Fibroblast of lung (primary cell): ENCODE results near the gene PIK3AP1. TPM values are rescaled to one million over a fixed set of nuclear protein-coding genes. Genes with fewer than 3 reads are reported as not detected.

Experiments used
- DNase-seq, 2 donors: peaks; one replicate each; pipeline versions ENCODE4 v3.0.0 to v3.0.0-alpha.2; 2010; ENCODE audit warnings: low read depth in 2 of 2
- H2AFZ ChIP-seq: 2 replicates; pipeline ENCODE4 v1.5.1; 2012; ENCODE audit warnings: low read length, control low read depth, inconsistent platforms
- H3K27ac ChIP-seq: 2 replicates; pipeline ENCODE4 v1.5.1; 2011; ENCODE audit warnings: low read length, control low read depth; ENCODE audit not compliant: insufficient read depth
- H3K27me3 ChIP-seq: 2 replicates; pipeline ENCODE4 v1.5.1; 2011; ENCODE audit warnings: mild to moderate bottlenecking, low read length; ENCODE audit not compliant: control insufficient read depth, insufficient read depth
- H3K36me3 ChIP-seq: 2 replicates; pipeline ENCODE4 v1.5.1; 2011; ENCODE audit warnings: low read length; ENCODE audit not compliant: control insufficient read depth, insufficient read depth
- H3K4me1 ChIP-seq: 2 replicates; pipeline ENCODE4 v1.5.1; 2011; ENCODE audit warnings: low read length; ENCODE audit not compliant: control insufficient read depth, insufficient read depth; ENCODE audit errors: extremely low read depth
- H3K4me2 ChIP-seq: 2 replicates; pipeline ENCODE4 v1.5.1; 2011; ENCODE audit warnings: low read length, control low read depth; ENCODE audit not compliant: insufficient read depth; ENCODE audit errors: extremely low read depth
- H3K4me3 ChIP-seq, 4 experiments: fragments of 200-600 bp in 1 of 4; sonication (generic) in 1 of 4; replicated peaks in 1 of 4; 2 replicates each; pipeline ENCODE4 v1.5.1; 2011 to 2016; ENCODE audit warnings: low read length in 4 of 4, low read depth in 3 of 4, mild to moderate bottlenecking in 3 of 4, control low read depth in 2 of 4, inconsistent platforms in 1 of 4, mixed read lengths in 1 of 4; ENCODE audit not compliant: insufficient read depth in 1 of 4; ENCODE audit errors: control extremely low read depth in 1 of 4
- H3K79me2 ChIP-seq: 2 replicates; pipeline ENCODE4 v1.5.1; 2012; ENCODE audit warnings: mild to moderate bottlenecking, low read length, inconsistent platforms; ENCODE audit not compliant: control insufficient read depth, insufficient read depth
- H3K9ac ChIP-seq: 2 replicates; pipeline ENCODE4 v1.5.1; 2011; ENCODE audit warnings: mild to moderate bottlenecking, low read length, control low read depth; ENCODE audit not compliant: insufficient read depth
- H3K9me3 ChIP-seq: 2 replicates; pipeline ENCODE4 v1.5.1; 2012; ENCODE audit warnings: low read depth, low read length; ENCODE audit not compliant: control insufficient read depth, insufficient read depth
- H4K20me1 ChIP-seq: 2 replicates; pipeline ENCODE4 v1.5.1; 2011; ENCODE audit warnings: low read length; ENCODE audit not compliant: control insufficient read depth, insufficient read depth; ENCODE audit errors: extremely low read depth
- EZH2 ChIP-seq: IDR thresholded peaks from 2 replicates; pipeline ENCODE4 v1.5.1; 2012; ENCODE audit warnings: low read length, control low read depth, mild to moderate bottlenecking; ENCODE audit errors: missing control alignments
- polyA plus RNA-seq, 2 donors: library from polyadenylated mRNA; depleted of rRNA in 1 of 2; stranded (reverse) in 1 of 2; unstranded in 1 of 2; fragments of >200 nt; gene quantifications; 2 replicates each; pipeline ENCODE4 v1.2.1, GENCODE V29; 2011 to 2012; ENCODE audit warnings: missing spikeins in 1 of 2
- total RNA-seq: library from RNA; depleted of rRNA; stranded (reverse); fragments of >200 nt; gene quantifications from 2 replicates; pipeline ENCODE4 v1.2.1, GENCODE V29; 2014
- TF ChIP-seq, protein P1 (sequence below), 2 donors: IDR thresholded peaks in 1 of 2; conservative IDR thresholded peaks in 1 of 2; 1 replicate in 1 of 2; 2 replicates in 1 of 2; pipeline ENCODE4 v1.5.1; 2011 to 2012; ENCODE audit warnings: low read length in 2 of 2, control low read depth in 1 of 2, inconsistent platforms in 1 of 2, low read depth in 1 of 2, mild to moderate bottlenecking in 1 of 2

PIK3AP1 gene
- total and polyA plus RNA-seq, 2 donors (not counting 1 experiment from before 2014, with no cell fraction given) = 0.17 to 0.24 TPM

DNA sequence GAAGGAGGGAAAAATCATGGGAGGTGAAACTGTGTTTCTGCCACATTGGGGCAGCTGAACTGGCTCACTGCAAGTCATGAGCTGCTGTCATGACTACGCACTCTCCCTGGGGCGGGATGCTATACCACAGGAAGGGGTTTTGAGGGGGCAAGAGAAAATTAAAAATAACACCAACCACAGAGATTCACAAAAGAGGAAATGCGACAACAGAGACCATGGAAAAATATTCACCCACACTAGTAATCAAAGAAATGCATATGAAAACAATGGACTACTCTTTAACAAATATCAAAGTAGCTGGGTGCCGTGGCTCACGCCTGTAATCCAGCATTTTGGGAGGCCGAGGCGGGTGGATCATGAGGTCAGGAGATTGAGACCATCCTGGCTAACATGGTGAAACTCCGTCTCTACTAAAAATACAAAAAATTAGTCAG is 68.3 kb downstream of the PIK3AP1 start:
- Histone ChIP-seq H3K9me3 (no peaks in the 10 kb centered on the region), H4K20me1 (no peaks in the 10 kb centered on the region), H3K9ac (no peak overlapping the region), H3K4me1 (no peaks in the 10 kb centered on the region), H3K4me3 (no peak overlapping the region), H3K36me3 (no peaks in the 10 kb centered on the region), H3K79me2 (no peaks in the 10 kb centered on the region), H3K27ac (no peak overlapping the region), H2AFZ (no peak overlapping the region), H3K27me3 (no peaks in the 10 kb centered on the region), H3K4me2 (no peak overlapping the region)
- TF ChIP-seq, protein P1, sequence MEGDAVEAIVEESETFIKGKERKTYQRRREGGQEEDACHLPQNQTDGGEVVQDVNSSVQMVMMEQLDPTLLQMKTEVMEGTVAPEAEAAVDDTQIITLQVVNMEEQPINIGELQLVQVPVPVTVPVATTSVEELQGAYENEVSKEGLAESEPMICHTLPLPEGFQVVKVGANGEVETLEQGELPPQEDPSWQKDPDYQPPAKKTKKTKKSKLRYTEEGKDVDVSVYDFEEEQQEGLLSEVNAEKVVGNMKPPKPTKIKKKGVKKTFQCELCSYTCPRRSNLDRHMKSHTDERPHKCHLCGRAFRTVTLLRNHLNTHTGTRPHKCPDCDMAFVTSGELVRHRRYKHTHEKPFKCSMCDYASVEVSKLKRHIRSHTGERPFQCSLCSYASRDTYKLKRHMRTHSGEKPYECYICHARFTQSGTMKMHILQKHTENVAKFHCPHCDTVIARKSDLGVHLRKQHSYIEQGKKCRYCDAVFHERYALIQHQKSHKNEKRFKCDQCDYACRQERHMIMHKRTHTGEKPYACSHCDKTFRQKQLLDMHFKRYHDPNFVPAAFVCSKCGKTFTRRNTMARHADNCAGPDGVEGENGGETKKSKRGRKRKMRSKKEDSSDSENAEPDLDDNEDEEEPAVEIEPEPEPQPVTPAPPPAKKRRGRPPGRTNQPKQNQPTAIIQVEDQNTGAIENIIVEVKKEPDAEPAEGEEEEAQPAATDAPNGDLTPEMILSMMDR (conservative IDR thresholded peaks at IDR 0.05 in 1 of 2, IDR thresholded peaks at IDR 0.05 in 1 of 2; ENCODE audit: low read depth in 1 of 2, low read length in 2 of 2) = no peak
- TF ChIP-seq EZH2 = no peak
- no peak for DNase-seq

DNA sequence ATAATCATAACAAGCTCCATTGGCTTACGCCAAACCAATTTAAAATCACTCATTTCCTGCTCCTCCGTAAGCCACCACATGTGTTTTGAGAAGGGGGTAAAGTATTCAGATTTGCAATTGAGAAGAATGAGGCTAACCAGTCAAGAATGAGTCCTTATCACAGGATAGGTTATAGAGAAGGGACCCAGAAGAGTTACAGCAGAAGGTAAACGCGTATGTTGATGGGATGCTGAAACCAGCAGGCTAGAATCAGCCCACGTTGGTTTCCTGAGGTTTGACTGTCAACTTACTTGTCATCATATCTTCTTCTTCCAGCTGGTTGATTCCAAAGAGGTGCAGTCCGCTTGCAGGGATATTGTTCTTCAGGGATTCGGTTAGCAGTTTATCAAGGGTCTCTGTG is 69.4 kb downstream of the PIK3AP1 start:
- Histone ChIP-seq H3K4me2 (no peak overlapping the region), H3K9me3 (no peaks in the 10 kb centered on the region), H3K4me1 (no peaks in the 10 kb centered on the region), H4K20me1 (no peaks in the 10 kb centered on the region), H3K27me3 (no peaks in the 10 kb centered on the region), H3K36me3 (no peaks in the 10 kb centered on the region), H3K27ac (no peak overlapping the region), H3K4me3 (no peak overlapping the region), H3K79me2 (no peaks in the 10 kb centered on the region), H3K9ac (no peak overlapping the region), H2AFZ (no peak overlapping the region)
- TF ChIP-seq, protein P1 (conservative IDR thresholded peaks at IDR 0.05 in 1 of 2, IDR thresholded peaks at IDR 0.05 in 1 of 2; ENCODE audit: low read depth in 1 of 2, low read length in 2 of 2) = no peak
- no peak for TF ChIP-seq EZH2
- no peak for DNase-seq

DNA sequence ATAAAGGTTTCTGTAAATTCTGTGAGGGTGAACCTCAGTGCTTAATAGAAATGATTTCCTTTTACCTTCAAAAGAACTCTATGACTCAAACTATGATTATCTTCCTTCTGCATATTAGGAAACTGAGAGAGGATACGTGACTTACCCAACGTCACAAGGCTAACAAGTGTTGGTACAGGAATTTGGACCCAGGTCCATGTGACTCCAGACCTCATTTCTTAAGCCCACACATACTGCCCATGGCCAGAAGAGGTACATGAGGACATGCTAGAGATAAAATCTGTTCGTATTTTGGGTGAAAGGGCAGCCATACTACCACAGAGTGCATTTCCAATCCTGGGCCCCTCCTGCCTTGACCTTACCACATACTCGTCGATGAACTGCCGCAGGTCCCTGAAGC is 72.0 kb downstream of the PIK3AP1 start:
- Histone ChIP-seq H3K27ac (no peak overlapping the region), H3K36me3 (no peaks in the 10 kb centered on the region), H2AFZ (no peak overlapping the region), H4K20me1 (no peaks in the 10 kb centered on the region), H3K4me3 (no peak overlapping the region), H3K27me3 (no peaks in the 10 kb centered on the region), H3K79me2 (no peaks in the 10 kb centered on the region), H3K4me2 (no peak overlapping the region), H3K9ac (no peak overlapping the region), H3K4me1 (no peaks in the 10 kb centered on the region), H3K9me3 (no peaks in the 10 kb centered on the region)
- DNase-seq = no peak
- TF ChIP-seq EZH2 = no peak
- TF ChIP-seq, protein P1 (conservative IDR thresholded peaks at IDR 0.05 in 1 of 2, IDR thresholded peaks at IDR 0.05 in 1 of 2; ENCODE audit: low read depth in 1 of 2, low read length in 2 of 2) = no peak
